Measurements from ENCODE around the gene GPATCH2L. TPM values are rescaled to one million over a fixed set of nuclear protein-coding genes. Genes with fewer than 3 reads are reported as not detected.

Gene GPATCH2L
- total and polyA plus RNA-seq, 2 of the 13 experiments (the other 11 are each of a cell fraction or from before 2014, with no cell fraction given), result 14.4 to 29.0 TPM

DNA sequence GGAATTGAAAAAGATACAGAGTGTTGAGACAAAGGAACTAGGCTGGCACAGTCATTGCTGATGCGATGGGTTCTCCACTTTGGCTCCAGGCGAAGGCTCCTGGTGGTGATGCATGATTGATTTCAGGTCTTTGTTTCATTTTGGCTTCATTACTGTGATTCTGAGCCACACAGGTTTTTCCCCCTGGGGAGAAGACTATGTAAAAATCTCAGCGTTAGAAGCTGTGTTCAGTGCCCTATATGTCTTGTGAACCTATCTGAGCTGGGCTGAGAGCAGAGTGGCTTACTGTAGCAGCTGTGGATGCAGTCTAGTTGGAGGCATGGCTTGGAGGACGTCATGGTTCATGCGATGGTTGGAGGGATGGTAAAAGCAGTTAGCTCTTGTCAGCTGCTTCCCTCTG lies 54.0 kb downstream of the GPATCH2L start (continued):
- TF ChIP-seq, protein P1, sequence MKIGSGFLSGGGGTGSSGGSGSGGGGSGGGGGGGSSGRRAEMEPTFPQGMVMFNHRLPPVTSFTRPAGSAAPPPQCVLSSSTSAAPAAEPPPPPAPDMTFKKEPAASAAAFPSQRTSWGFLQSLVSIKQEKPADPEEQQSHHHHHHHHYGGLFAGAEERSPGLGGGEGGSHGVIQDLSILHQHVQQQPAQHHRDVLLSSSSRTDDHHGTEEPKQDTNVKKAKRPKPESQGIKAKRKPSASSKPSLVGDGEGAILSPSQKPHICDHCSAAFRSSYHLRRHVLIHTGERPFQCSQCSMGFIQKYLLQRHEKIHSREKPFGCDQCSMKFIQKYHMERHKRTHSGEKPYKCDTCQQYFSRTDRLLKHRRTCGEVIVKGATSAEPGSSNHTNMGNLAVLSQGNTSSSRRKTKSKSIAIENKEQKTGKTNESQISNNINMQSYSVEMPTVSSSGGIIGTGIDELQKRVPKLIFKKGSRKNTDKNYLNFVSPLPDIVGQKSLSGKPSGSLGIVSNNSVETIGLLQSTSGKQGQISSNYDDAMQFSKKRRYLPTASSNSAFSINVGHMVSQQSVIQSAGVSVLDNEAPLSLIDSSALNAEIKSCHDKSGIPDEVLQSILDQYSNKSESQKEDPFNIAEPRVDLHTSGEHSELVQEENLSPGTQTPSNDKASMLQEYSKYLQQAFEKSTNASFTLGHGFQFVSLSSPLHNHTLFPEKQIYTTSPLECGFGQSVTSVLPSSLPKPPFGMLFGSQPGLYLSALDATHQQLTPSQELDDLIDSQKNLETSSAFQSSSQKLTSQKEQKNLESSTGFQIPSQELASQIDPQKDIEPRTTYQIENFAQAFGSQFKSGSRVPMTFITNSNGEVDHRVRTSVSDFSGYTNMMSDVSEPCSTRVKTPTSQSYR (CRISPR knock-in tag; IDR thresholded peaks at IDR 0.05; ENCODE audit: borderline replicate concordance), result no peak
- TF ChIP-seq ZNF782 (CRISPR knock-in tag; IDR thresholded peaks at IDR 0.05; ENCODE audit: borderline replicate concordance) (no peak), RXRA (CRISPR knock-in tag; IDR thresholded peaks at IDR 0.05) (no peak), REL (CRISPR knock-in tag; conservative IDR thresholded peaks at IDR 0.05) (no peak), ZNF101 (CRISPR knock-in tag; IDR thresholded peaks at IDR 0.05; ENCODE audit: borderline replicate concordance, low read depth) (no peak), SALL2 (CRISPR knock-in tag; IDR thresholded peaks at IDR 0.05) (no peak)
- TF ChIP-seq, protein P2, sequence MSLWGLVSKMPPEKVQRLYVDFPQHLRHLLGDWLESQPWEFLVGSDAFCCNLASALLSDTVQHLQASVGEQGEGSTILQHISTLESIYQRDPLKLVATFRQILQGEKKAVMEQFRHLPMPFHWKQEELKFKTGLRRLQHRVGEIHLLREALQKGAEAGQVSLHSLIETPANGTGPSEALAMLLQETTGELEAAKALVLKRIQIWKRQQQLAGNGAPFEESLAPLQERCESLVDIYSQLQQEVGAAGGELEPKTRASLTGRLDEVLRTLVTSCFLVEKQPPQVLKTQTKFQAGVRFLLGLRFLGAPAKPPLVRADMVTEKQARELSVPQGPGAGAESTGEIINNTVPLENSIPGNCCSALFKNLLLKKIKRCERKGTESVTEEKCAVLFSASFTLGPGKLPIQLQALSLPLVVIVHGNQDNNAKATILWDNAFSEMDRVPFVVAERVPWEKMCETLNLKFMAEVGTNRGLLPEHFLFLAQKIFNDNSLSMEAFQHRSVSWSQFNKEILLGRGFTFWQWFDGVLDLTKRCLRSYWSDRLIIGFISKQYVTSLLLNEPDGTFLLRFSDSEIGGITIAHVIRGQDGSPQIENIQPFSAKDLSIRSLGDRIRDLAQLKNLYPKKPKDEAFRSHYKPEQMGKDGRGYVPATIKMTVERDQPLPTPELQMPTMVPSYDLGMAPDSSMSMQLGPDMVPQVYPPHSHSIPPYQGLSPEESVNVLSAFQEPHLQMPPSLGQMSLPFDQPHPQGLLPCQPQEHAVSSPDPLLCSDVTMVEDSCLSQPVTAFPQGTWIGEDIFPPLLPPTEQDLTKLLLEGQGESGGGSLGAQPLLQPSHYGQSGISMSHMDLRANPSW (CRISPR knock-in tag; IDR thresholded peaks at IDR 0.05; ENCODE audit: borderline replicate concordance), result no peak
- TF ChIP-seq, protein P3, sequence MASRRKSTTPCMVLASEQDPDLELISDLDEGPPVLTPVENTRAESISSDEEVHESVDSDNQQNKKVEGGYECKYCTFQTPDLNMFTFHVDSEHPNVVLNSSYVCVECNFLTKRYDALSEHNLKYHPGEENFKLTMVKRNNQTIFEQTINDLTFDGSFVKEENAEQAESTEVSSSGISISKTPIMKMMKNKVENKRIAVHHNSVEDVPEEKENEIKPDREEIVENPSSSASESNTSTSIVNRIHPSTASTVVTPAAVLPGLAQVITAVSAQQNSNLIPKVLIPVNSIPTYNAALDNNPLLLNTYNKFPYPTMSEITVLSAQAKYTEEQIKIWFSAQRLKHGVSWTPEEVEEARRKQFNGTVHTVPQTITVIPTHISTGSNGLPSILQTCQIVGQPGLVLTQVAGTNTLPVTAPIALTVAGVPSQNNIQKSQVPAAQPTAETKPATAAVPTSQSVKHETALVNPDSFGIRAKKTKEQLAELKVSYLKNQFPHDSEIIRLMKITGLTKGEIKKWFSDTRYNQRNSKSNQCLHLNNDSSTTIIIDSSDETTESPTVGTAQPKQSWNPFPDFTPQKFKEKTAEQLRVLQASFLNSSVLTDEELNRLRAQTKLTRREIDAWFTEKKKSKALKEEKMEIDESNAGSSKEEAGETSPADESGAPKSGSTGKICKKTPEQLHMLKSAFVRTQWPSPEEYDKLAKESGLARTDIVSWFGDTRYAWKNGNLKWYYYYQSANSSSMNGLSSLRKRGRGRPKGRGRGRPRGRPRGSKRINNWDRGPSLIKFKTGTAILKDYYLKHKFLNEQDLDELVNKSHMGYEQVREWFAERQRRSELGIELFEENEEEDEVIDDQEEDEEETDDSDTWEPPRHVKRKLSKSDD (CRISPR knock-in tag; IDR thresholded peaks at IDR 0.05; ENCODE audit: low read depth), result no peak
